Lung (tissue), 12 donors: Measurements from ENCODE around the gene RALGPS1. TPM values are rescaled to one million over a fixed set of nuclear protein-coding genes. Genes with fewer than 3 reads are reported as not detected.
A peak's percentile ranks its signal among the peaks of the same experiment; 100 is the strongest.

Experiments
- ATAC-seq: fragments of 200-7000 bp; cut with Tn5 transposase; one replicate; pipeline ENCODE4 v1.9.1; 2020; ENCODE audit warnings: moderate number of reproducible peaks; ENCODE audit not compliant: insufficient read depth, low FRiP score
- DNase-seq, 3 donors: peaks; one replicate each; pipeline ENCODE4 v3.0.0-alpha.2; 2013 to 2017
- H3K27ac ChIP-seq, 2 donors: one replicate each; pipeline ENCODE4 v1.5.1; 2013; ENCODE audit warnings: mild to moderate bottlenecking in 2 of 2, moderate library complexity in 2 of 2, control low read depth in 1 of 2, inconsistent platforms in 1 of 2, low read depth in 1 of 2, low read length in 1 of 2
- H3K27me3 ChIP-seq, 3 donors: one replicate each; pipeline ENCODE4 v1.5.1; 2013; ENCODE audit warnings: low read length in 2 of 3; ENCODE audit not compliant: control insufficient read depth in 3 of 3, insufficient read depth in 3 of 3
- H3K36me3 ChIP-seq, 4 donors: one replicate each; pipeline ENCODE4 v1.5.1; 2013; ENCODE audit warnings: low read length in 4 of 4, mild to moderate bottlenecking in 1 of 4, moderate library complexity in 1 of 4; ENCODE audit not compliant: control insufficient read depth in 4 of 4, insufficient read depth in 4 of 4
- H3K4me1 ChIP-seq, 5 donors: one replicate each; pipeline ENCODE4 v1.5.1; 2013; ENCODE audit warnings: low read length in 5 of 5, mild to moderate bottlenecking in 2 of 5, moderate library complexity in 1 of 5; ENCODE audit not compliant: control insufficient read depth in 5 of 5, insufficient read depth in 5 of 5
- H3K4me3 ChIP-seq: one replicate; pipeline ENCODE4 v1.5.1; 2013; ENCODE audit warnings: mild to moderate bottlenecking, control low read depth, moderate library complexity
- H3K9ac ChIP-seq, 2 donors: one replicate each; pipeline ENCODE4 v1.5.1; 2013; ENCODE audit warnings: low read length in 2 of 2, control low read depth in 1 of 2; ENCODE audit not compliant: insufficient read depth in 1 of 2
- H3K9me3 ChIP-seq, 4 donors: one replicate each; pipeline ENCODE4 v1.5.1; 2013; ENCODE audit warnings: low read length in 3 of 4, mild to moderate bottlenecking in 1 of 4, moderate library complexity in 1 of 4; ENCODE audit not compliant: control insufficient read depth in 4 of 4, insufficient read depth in 3 of 4
- CTCF ChIP-seq: IDR thresholded peaks from 2 replicates; pipeline ENCODE4 v1.5.1; 2012; ENCODE audit warnings: mild to moderate bottlenecking; ENCODE audit errors: control extremely low read depth, extremely low read depth
- WGBS, 2 donors: extraction: QIAGEN DNeasy Blood & Tissue Kit; methylation state at CpG; one replicate each; pipeline ENCODE4 v1.1.7; 2013; 5-methylcytosine and 5-hydroxymethylcytosine counted together
- polyA plus RNA-seq, 2 donors: library from polyadenylated mRNA; stranded (reverse); fragments of 200-250 nt; gene quantifications; one replicate each; pipeline ENCODE4 v1.2.1, GENCODE V29; 2013
- total RNA-seq, 2 donors: library from RNA; depleted of rRNA in 1 of 2; stranded (reverse); fragments of >200 nt in 1 of 2; gene quantifications; one replicate each; pipeline ENCODE4 v1.2.1, GENCODE V29; 2014 to 2021
- donor health status: control.
- donor health status: control.
- donor health status: Bipolar disorder and iron deficiency.
- donor health status: healthy.
- donor health status: DM: yes; HTN: yes; CAD: no.

The RALGPS1 gene
- total and polyA plus RNA-seq, 4 donors = 3.5 to 30.3 (median 11.9) TPM

DNA sequence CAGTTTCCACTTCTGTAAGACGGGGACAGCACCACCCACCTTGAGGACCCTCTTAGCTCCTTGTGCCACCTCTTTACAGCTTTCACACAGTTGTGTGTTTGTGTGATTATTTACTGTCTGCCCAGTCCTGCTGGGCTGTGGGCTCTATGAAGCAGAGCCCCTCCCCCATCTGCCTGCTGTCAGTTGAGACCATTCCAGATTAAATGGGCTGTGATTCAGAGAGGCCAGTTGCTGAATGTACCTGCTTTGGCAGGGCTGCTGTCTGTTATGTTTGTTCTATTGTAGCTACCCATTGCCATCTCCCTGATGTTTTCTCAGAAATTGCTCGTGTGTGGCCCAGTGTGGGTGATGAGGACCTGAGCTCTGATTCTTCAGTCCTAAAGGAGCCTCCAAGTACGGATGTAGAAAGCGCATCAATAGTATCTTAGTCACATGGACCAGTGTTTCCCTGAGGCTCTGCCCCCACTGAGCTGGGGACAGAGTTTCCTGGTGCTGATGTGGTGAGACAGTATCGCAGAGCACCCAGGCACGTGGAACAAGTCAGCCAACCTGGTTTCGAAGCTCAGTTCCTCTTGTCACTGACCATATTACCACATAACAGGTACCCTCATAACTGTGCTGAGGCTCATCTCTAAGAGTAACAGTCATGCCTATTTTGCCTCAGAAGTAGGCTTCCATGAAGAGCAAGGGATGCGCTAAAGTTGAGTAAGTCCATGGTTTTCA, 204.2 kb downstream of the RALGPS1 start:
- TF ChIP-seq CTCF = no peak
- H3K27ac ChIP-seq = no peak overlapping the region
- WGBS, 2 donors = 85% methylated on average over 8 of the region's 8 CpGs
- DNase-seq (no peak), ATAC-seq (no peak)
- H3K27me3 ChIP-seq = no peaks in the 10 kb centered on the region
- peaks cover 0 to 2% (median 0%) of the 10 kb centered on the region in 4 donors for H3K9me3 ChIP-seq
- H3K4me3 ChIP-seq = no peak overlapping the region
- peaks cover 8 to 32% (median 21%) of the 10 kb centered on the region in 5 donors for H3K4me1 ChIP-seq
- no peak overlapping the region for H3K9ac ChIP-seq
- H3K36me3 ChIP-seq = peaks cover 0 to 3% (median under 1%) of the 10 kb centered on the region in 4 donors

DNA sequence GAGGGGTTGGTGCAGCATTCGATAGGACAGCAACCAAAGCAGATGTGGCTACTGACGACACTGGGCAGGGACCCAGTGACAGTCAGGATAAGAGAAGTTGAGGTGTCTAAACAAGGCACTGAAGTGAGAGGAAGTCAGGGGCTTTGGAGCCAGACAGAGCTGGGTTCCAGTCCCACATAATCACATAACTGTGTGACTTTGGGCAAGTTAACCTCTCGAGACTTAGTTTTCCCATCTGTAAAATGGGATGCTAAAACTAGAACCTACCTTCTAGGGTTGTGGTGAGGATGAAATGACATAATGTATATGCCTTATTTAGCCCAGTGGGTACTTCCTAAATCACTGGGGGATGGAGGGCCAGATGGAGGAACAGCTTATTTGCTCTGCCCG, 204.7 kb downstream of the RALGPS1 start:
- Histone ChIP-seq H3K27ac (no peak overlapping the region), H3K9me3 (peaks cover 0 to 2% (median 0%) of the 10 kb centered on the region in 4 donors), H3K4me3 (no peak overlapping the region), H3K4me1 (peaks cover 6 to 33% (median 21%) of the 10 kb centered on the region in 5 donors), H3K9ac (no peak overlapping the region), H3K36me3 (peaks cover 0 to 3% (median under 1%) of the 10 kb centered on the region in 4 donors), H3K27me3 (no peaks in the 10 kb centered on the region)
- TF ChIP-seq CTCF = no peak
- DNase-seq = no peak
- no peak for ATAC-seq
- WGBS, 2 donors = 68 to 83% methylated on average over 4 of the region's 4 CpGs

GRCh38 chr9:127121628-127122175, 207.1 kb downstream of the RALGPS1 start:
- ATAC-seq = no peak
- DNase-seq = peak; percentile 39 to 66 (median 51)

More at GRCh38 chr9:127121628-127122175, 207.1 kb downstream of the RALGPS1 start:
- 32 to 52% methylated on average over 20 of the region's 20 CpGs for WGBS, 2 donors
- Histone ChIP-seq H3K36me3 (no peaks in the 10 kb centered on the region), H3K9me3 (peaks cover 0 to 2% (median 0%) of the 10 kb centered on the region in 4 donors), H3K27ac (peak overlapping the region; percentile 88 to 90), H3K9ac (peak overlapping the region; percentile 70 to 71), H3K27me3 (no peaks in the 10 kb centered on the region), H3K4me1 (peaks cover 6 to 33% (median 21%) of the 10 kb centered on the region in 5 donors), H3K4me3 (peak overlapping the region; percentile 37)
- TF ChIP-seq CTCF = no peak
